HG02938 (cell line): ENCODE results near the gene TRAPPC3L.

ENCODE experiments used
- ATAC-seq: cut with Tn5 transposase; IDR thresholded peaks from one replicate; pipeline ENCODE4 v1.9.1; 2021; ENCODE audit warnings: mild to moderate bottlenecking, moderate library complexity; ENCODE audit not compliant: unreplicated experiment

Gene TRAPPC3L

GRCh38 chr6:116468293-116468692 is 77.2 kb downstream of the TRAPPC3L start:
- ATAC-seq: no peak

- ATAC-seq: no peak
These were observed 78.0 kb downstream of the TRAPPC3L start for GRCh38 chr6:116467514-116467913.

- ATAC-seq: no peak
These were observed 78.4 kb downstream of the TRAPPC3L start for GRCh38 chr6:116467096-116467495.

- ATAC-seq: no peak
These were observed 80.2 kb downstream of the TRAPPC3L start for GRCh38 chr6:116465246-116465645.

GRCh38 chr6:116463301-116463700 is 82.2 kb downstream of the TRAPPC3L start:
- no peak for ATAC-seq

- peak; percentile 63 for ATAC-seq
These were observed 83.3 kb downstream of the TRAPPC3L start for GRCh38 chr6:116461932-116462885.

- ATAC-seq: peak; percentile 5
These were observed 84.1 kb downstream of the TRAPPC3L start, which contains the start of gene CALHM6 for GRCh38 chr6:116461331-116461931. Gene CALHM6 (plus strand): TSS chr6:116461375. CDS start chr6:116461930, 555 bp downstream.

DNA sequence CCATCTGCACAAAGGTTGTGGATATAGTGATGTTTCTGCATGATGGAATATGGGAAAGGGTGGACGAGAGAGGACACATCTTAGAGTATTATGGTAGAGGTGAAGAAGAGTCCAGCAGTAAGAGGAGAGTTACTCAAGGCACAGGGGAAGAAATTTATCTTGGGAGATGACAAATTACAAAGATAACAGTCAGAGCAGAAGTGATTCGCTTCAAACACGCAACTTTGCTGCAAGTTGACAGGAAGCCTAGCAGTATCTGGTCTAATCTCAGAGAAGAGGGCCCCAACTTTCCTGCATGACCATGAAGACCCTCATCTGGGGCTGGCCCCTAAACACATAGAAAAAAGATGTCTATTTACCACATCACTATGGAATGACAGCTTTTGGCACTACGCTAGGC is 85.6 kb downstream of the TRAPPC3L start:
- no peak for ATAC-seq

DNA sequence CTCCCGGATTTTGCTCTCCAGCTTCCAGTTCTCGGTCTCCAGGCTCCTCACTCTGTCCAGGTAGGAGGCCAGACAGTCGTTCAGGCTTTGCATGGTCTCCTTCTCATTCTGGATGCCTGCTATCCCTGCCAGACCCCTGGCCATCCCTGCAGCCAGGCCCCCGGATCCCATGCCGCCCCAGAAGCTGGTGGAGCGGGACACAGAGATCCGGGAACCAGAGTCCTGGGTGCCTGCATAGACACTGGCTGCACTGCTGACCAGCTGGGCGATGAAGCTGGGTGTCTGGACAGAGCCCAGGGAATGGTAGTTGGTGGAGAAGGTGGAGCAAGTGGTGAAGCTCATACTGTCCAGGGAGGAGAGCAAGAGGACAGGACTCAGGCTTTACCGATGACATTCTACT is 87.2 kb downstream of the TRAPPC3L start:
- no peak for ATAC-seq

DNA sequence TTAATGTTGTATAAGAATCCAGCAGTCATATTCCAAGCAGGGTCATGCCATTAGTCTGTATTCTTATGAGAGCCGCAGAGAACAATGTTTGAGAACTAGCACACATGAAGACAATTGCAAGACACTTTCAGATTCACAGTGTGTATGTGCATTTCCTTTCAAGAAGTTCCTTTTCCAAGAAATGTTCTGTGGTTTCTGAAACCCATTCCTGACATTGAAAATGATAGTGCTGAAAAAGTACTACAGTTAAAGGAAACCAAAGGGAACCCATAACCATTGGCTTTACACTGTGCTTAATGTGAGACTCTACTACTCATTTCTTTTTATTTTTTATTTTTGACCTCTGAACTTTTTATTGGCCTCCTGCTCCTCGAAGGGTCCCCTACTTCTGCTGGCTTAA is 88.6 kb downstream of the TRAPPC3L start:
- ATAC-seq: no peak

DNA sequence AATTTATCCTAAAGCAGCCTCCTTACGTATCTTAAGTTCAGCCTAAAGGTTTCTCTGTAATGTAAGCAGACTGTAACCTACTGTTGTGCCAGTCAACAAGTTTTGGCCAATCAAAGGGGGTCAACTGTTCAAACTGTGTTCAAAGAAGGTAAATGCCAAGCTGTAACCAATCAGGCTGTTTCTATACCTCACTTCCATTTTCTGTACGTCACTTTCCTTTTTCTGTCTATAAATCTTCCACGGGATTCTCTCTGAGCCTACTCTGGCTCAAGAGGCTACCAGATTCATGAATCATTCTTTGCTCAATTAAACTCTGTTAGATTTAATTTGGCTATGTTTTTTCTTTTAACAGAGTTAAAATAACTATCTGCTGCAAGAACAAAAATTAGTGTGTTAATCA is 89.4 kb downstream of the TRAPPC3L start:
- ATAC-seq: no peak

GRCh38 chr6:116452531-116452930 is 93.0 kb downstream of the TRAPPC3L start:
- no peak for ATAC-seq

DNA sequence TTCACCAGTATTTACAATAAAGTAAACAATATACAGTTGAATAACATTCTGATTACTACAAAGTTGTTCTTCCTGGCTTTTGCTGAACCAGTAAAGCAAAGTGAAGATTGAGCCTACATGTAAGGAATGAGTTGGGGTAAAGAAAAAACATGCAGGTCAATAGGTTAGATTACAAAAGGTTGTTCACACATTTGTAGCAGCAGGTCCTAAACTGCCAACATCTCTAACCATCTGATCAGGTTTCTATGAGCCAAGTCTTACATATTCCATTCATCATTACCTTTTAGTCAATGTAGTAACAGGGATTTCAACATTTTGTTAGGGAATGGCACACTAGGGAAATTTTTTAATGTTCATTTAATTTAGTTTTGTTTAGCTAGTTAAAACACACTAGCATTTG is 93.6 kb downstream of the TRAPPC3L start:
- ATAC-seq: no peak

- ATAC-seq: peak; percentile 93
These were observed 94.4 kb downstream of the TRAPPC3L start for GRCh38 chr6:116450769-116451740.

- ATAC-seq: no peak
These were observed 95.2 kb downstream of the TRAPPC3L start for GRCh38 chr6:116450185-116450710.

- ATAC-seq: no peak
These were observed 95.9 kb downstream of the TRAPPC3L start for GRCh38 chr6:116449565-116449964.

GRCh38 chr6:116447496-116448011 is 97.9 kb downstream of the TRAPPC3L start:
- ATAC-seq: no peak

DNA sequence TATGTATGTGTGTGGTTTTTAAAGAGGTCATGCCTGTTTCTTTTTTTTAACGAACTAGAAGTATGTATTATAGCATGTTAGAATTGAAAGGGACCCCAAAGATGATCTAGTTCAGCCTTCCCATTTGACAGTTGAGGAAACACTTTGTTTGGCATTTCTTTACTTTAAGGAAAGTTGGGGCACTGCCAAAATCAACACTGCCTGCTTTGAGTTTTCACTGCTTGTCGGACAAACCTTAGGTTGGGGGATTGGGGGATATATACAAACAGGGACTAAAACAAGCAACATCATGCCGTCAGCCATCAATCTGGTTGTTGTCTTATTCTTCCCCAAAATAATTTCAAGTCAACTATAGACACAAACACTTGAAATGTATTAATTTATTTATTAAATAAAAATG is 98.4 kb downstream of the TRAPPC3L start:
- ATAC-seq: no peak

DNA sequence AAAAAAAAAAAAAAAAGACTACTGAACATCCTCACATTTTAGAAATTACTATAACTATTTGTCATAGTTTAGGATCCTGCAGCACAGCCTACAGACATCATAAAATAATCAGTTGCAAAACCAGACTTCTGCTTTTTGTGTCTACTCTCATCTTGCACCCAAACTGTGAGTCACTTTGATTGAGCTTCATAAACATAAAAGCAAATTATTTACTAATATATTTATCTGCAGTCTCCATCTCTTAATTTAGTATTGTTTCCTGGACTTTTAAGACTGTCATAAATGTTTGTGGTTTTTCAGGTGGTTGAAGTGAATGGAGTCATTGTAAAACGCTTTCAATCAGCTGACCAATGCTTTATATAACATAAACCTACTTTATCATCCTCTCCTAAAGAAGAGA is 99.1 kb downstream of the TRAPPC3L start:
- ATAC-seq: no peak

- ATAC-seq: no peak
These were observed 100.4 kb downstream of the TRAPPC3L start for GRCh38 chr6:116445102-116445501.
